Transverse colon (tissue), 4 donors: ENCODE data around the gene UNCX.

Experiments
- CTCF ChIP-seq, 5 experiments: fragments of 200-600 bp in 3 of 5; fragments of 450-650 bp in 2 of 5; sonication (generic) in 3 of 5; IDR thresholded peaks; 1 replicate in 2 of 5; 2 replicates in 3 of 5; pipeline ENCODE4 v1.5.1; 2016 to 2017; ENCODE audit warnings: antibody characterized with exemption in 5 of 5, inconsistent platforms in 3 of 5, mild to moderate bottlenecking in 2 of 5, moderate library complexity in 1 of 5
- EP300 ChIP-seq: sonication (generic); formaldehyde crosslinking; IDR thresholded peaks from one replicate; pipeline ENCODE4 v1.6.1; 2017; ENCODE audit warnings: antibody characterized with exemption, low read depth
- POLR2A ChIP-seq: fragments of 450-650 bp; IDR thresholded peaks from one replicate; pipeline ENCODE4 v1.6.1; 2016; ENCODE audit warnings: antibody characterized with exemption, mild to moderate bottlenecking, moderate library complexity
- POLR2AphosphoS5 ChIP-seq, 3 donors: sonication (generic); formaldehyde crosslinking; IDR thresholded peaks; one replicate each; pipeline ENCODE4 v1.6.1; 2016; ENCODE audit warnings: antibody characterized with exemption in 3 of 3

- TF ChIP-seq EP300: no peak
- TF ChIP-seq POLR2AphosphoS5 (IDR thresholded peaks at IDR 0.05): no peak
- TF ChIP-seq POLR2A: no peak
- no peak for TF ChIP-seq CTCF (IDR thresholded peaks at IDR 0.05)
Observed at GRCh38 chr7:1223196-1223981, 9.3 kb upstream of the UNCX start.
